Neural crest cell (in vitro differentiated cells): Measurements from ENCODE around the gene AMMECR1L. TPM values are rescaled to one million over a fixed set of nuclear protein-coding genes. Genes with fewer than 3 reads are reported as not detected.

Experiments used
- DNase-seq: peaks from one replicate; pipeline ENCODE4 v3.0.0; 2021; ENCODE audit warnings: low read depth, mixed read lengths, low spot score
- H3K27ac Mint-ChIP-seq: one replicate; pipeline ENCODE4 v1.8.0; 2021; ENCODE audit warnings: mild to moderate bottlenecking, mixed read lengths; ENCODE audit not compliant: unreplicated experiment
- H3K27me3 Mint-ChIP-seq: 2 replicates; pipeline ENCODE4 v1.8.0; 2021; ENCODE audit warnings: low read depth, mild to moderate bottlenecking, mixed read lengths
- H3K36me3 Mint-ChIP-seq: 2 replicates; pipeline ENCODE4 v1.8.0; 2021; ENCODE audit warnings: low read depth, mild to moderate bottlenecking, mixed read lengths
- H3K4me1 Mint-ChIP-seq: 2 replicates; pipeline ENCODE4 v1.8.0; 2021; ENCODE audit warnings: mixed read lengths
- H3K4me3 Mint-ChIP-seq: one replicate; pipeline ENCODE4 v1.8.0; 2021; ENCODE audit warnings: mild to moderate bottlenecking, mixed read lengths
- H3K9me3 Mint-ChIP-seq: 2 replicates; pipeline ENCODE4 v1.8.0; 2021; ENCODE audit warnings: mixed read lengths
- CTCF ChIP-seq: fragments of 200-600 bp; sonication (generic); conservative IDR thresholded peaks from 2 replicates; pipeline ENCODE4 v1.5.0; 2021; ENCODE audit warnings: antibody characterized with exemption, mild to moderate bottlenecking
- total RNA-seq: library from RNA; stranded (reverse); gene quantifications from 2 replicates; pipeline ENCODE4 v1.2.1, GENCODE V29; 2021

AMMECR1L gene
- total RNA-seq, 1 donor from 2014 or later: 27.0 TPM

- Mint-ChIP-seq H3K36me3 (peaks cover 2% of the 10 kb centered on the region), H3K4me1 (peaks cover 26% of the 10 kb centered on the region), H3K27me3 (no peaks in the 10 kb centered on the region), H3K27ac (peak overlapping the region; percentile 21), H3K9me3 (no peaks in the 10 kb centered on the region), H3K4me3 (peak overlapping the region; percentile 41)
- TF ChIP-seq CTCF: no peak
- DNase-seq: no peak
These were observed 5.9 kb downstream of the AMMECR1L start for GRCh38 chr2:127879899-127880298.

GRCh38 chr2:127877626-127878025 lies 8.1 kb downstream of the AMMECR1L start:
- H3K27ac Mint-ChIP-seq: no peak overlapping the region
- no peaks in the 10 kb centered on the region for H3K27me3 Mint-ChIP-seq
- TF ChIP-seq CTCF: no peak
- DNase-seq: no peak
- H3K9me3 Mint-ChIP-seq: no peaks in the 10 kb centered on the region
- H3K4me1 Mint-ChIP-seq: peaks cover 25% of the 10 kb centered on the region
- no peak overlapping the region for H3K4me3 Mint-ChIP-seq
- H3K36me3 Mint-ChIP-seq: peaks cover 6% of the 10 kb centered on the region

- H3K27ac Mint-ChIP-seq: no peak overlapping the region
- TF ChIP-seq CTCF: no peak
- H3K27me3 Mint-ChIP-seq: no peaks in the 10 kb centered on the region
- peaks cover 25% of the 10 kb centered on the region for H3K4me1 Mint-ChIP-seq
- H3K9me3 Mint-ChIP-seq: no peaks in the 10 kb centered on the region
- H3K36me3 Mint-ChIP-seq: peaks cover 10% of the 10 kb centered on the region
- H3K4me3 Mint-ChIP-seq: no peak overlapping the region
- DNase-seq: no peak
These were observed 8.6 kb downstream of the AMMECR1L start for GRCh38 chr2:127877136-127877535.

GRCh38 chr2:127874378-127875269 lies 11.1 kb downstream of the AMMECR1L start:
- no peak for TF ChIP-seq CTCF
- no peaks in the 10 kb centered on the region for H3K27me3 Mint-ChIP-seq
- peak overlapping the region; percentile 35 for H3K4me3 Mint-ChIP-seq
- peaks cover 16% of the 10 kb centered on the region for H3K36me3 Mint-ChIP-seq
- peaks cover 25% of the 10 kb centered on the region for H3K4me1 Mint-ChIP-seq
- no peaks in the 10 kb centered on the region for H3K9me3 Mint-ChIP-seq
- H3K27ac Mint-ChIP-seq: peak overlapping the region; percentile 24
- no peak for DNase-seq

GRCh38 chr2:127873707-127874303 lies 12.0 kb downstream of the AMMECR1L start:
- DNase-seq: no peak
- Mint-ChIP-seq H3K4me3 (no peak overlapping the region), H3K27me3 (no peaks in the 10 kb centered on the region), H3K36me3 (peaks cover 16% of the 10 kb centered on the region), H3K27ac (peak overlapping the region; percentile 72), H3K4me1 (peaks cover 25% of the 10 kb centered on the region), H3K9me3 (no peaks in the 10 kb centered on the region)
- TF ChIP-seq CTCF: no peak
